Aorta (tissue), 5 donors: Measurements from ENCODE around the gene GMDS. TPM values are rescaled to one million over a fixed set of nuclear protein-coding genes. Genes with fewer than 3 reads are reported as not detected.

Experiments used
- ATAC-seq: fragments of 200-7000 bp; cut with Tn5 transposase; one replicate; pipeline ENCODE4 v1.9.1; 2022; ENCODE audit warnings: moderate library complexity; ENCODE audit not compliant: low FRiP score
- DNase-seq, 2 donors: peaks; one replicate each; pipeline ENCODE4 v3.0.0-alpha.2; 2020
- H3K27ac ChIP-seq, 2 donors: one replicate each; pipeline ENCODE4 v1.5.1; 2013; ENCODE audit warnings: low read length in 2 of 2, mild to moderate bottlenecking in 2 of 2, moderate library complexity in 2 of 2, control low read depth in 1 of 2, inconsistent platforms in 1 of 2, low read depth in 1 of 2
- H3K27me3 ChIP-seq, 2 donors: one replicate each; pipeline ENCODE4 v1.6.1; 2013; ENCODE audit warnings: control low read depth in 1 of 2, low read length in 1 of 2, mild to moderate bottlenecking in 1 of 2, moderate library complexity in 1 of 2; ENCODE audit not compliant: insufficient read depth in 2 of 2, control insufficient read depth in 1 of 2
- H3K36me3 ChIP-seq, 2 donors: one replicate each; pipeline ENCODE4 v1.6.1; 2013; ENCODE audit warnings: control low read depth in 1 of 2, low read length in 1 of 2, mild to moderate bottlenecking in 1 of 2; ENCODE audit not compliant: insufficient read depth in 2 of 2, control insufficient read depth in 1 of 2
- H3K4me1 ChIP-seq, 2 donors: one replicate each; pipeline ENCODE4 v1.6.1; 2013; ENCODE audit warnings: low read length in 2 of 2, control low read depth in 1 of 2, mild to moderate bottlenecking in 1 of 2, moderate library complexity in 1 of 2; ENCODE audit not compliant: insufficient read depth in 2 of 2, control insufficient read depth in 1 of 2
- H3K4me3 ChIP-seq, 2 donors: one replicate each; pipeline ENCODE4 v1.5.1; 2013; ENCODE audit warnings: low read length in 2 of 2, control low read depth in 1 of 2, mild to moderate bottlenecking in 1 of 2
- H3K9me3 ChIP-seq: one replicate; pipeline ENCODE4 v1.6.1; 2013; ENCODE audit warnings: mild to moderate bottlenecking, low read length; ENCODE audit not compliant: control insufficient read depth
- WGBS, 2 donors: extraction: QIAGEN DNeasy Blood & Tissue Kit; methylation state at CpG; one replicate each; pipeline ENCODE4 v1.1.7; 2013; 5-methylcytosine and 5-hydroxymethylcytosine counted together
- intact Hi-C, 2 donors: fragments of 100-400 bp; cut with DNase I; formaldehyde crosslinking; loops; one replicate each; pipeline versions ENCODE4 v1.14.2 to v1.15.0; 2022
- polyA plus RNA-seq, 2 donors: library from polyadenylated mRNA; stranded (reverse); fragments of 200-250 nt; gene quantifications; one replicate each; pipeline ENCODE4 v1.2.3, GENCODE V29; 2013
- total RNA-seq, 2 donors: library from RNA; stranded (reverse); fragmentation: NEBNext Ultra II Directional; extraction: Animal tissue kit (Norgen Biotek cat#: 25700); gene quantifications; one replicate each; pipeline ENCODE4 v1.2.1, GENCODE V29; 2021
- donor health status: healthy with polysubstance abuse.
- donor health status: Bipolar disorder and iron deficiency.
- donor health status: DM: no; HTN: no; CAD: no.
- donor health status: DM: no; HTN: no; CAD: no.
- donor health status: DM: yes; HTN: yes; CAD: no.

The GMDS gene
- total and polyA plus RNA-seq, 4 donors: 66.1 to 138 (median 84.9) TPM

DNA sequence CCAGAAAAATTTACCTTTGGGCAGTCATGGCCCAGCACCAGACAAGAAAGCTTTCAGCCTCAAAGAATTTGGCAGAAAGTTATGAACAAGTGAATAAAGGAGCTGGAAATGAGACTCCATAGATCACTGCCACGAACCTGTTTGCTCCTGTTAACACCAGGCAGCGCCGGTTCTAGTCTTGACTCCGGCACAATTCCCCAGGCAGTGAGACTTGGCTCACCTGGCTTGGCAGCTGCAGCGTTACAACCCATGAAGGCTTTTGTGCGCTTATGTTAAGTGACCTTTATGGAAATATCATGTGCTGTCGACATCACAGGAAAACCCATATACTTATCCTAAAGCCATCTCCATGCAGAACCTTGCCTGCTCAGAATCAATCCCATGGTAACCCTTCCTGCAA, 657.9 kb downstream of the GMDS start:
- Histone ChIP-seq H3K4me3 (no peak overlapping the region), H3K36me3 (no peaks in the 10 kb centered on the region), H3K4me1 (no peaks in the 10 kb centered on the region), H3K27me3 (no peaks in the 10 kb centered on the region), H3K9me3 (no peaks in the 10 kb centered on the region), H3K27ac (no peak overlapping the region)
- DNase-seq: no peak
- ATAC-seq: no peak
- 76 to 88% methylated on average over 7 of the region's 7 CpGs for whole genome bisulfite sequencing, 2 donors
- intact Hi-C loops: no loop called here

DNA sequence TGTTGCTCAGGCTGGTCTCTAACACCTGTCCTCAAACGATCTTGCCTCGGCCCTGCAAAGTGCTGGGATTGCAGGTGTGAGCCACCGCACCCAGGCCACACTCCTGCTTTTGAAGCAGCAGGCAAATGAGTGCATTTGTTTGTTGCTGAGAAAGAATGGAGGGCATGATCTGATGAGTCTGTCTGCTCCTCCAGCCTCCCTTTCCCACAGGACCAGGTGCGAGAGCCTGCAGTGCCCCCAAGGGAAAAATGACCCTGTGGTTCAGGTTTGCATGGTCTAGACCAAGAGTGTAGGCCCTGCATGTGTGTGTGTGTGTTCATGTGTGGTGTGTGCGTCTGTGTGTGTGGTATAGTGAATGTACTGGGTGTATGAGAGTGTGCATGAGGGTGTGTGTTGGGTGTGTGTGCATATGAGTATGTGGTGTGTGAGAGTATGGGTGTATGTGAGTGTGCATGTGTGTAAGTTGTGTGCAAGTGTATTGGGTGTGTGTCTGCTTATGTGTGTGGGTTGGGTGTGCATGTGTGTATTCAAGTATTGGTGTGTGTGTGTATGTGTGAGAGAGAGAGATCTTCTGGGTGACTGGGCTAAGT, 658.4 kb downstream of the GMDS start:
- 94% methylated on average over 5 of the region's 5 CpGs for WGBS, 2 donors

DNA sequence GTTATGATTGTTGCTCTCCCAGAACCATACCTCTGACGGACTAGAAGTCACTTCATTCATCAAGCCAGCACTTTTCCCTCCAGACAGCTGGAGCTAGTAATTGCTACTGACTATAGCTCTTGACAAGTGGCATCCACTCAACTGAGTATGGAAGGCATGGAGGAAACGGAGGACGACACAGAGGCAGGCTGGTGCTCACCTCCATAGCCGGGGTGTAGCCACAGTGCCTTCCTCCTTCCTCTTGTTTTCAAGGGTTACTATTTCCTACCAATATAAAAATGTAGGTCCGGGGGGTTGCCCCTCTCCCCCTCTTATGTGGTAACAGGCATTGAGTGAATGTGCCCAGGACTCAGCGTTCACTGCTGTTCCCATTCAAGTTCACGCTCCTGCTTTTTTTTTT, 659.1 kb downstream of the GMDS start:
- intact Hi-C loops: no loop called here
- no peak for ATAC-seq
- Histone ChIP-seq H3K9me3 (no peaks in the 10 kb centered on the region), H3K4me3 (no peak overlapping the region), H3K36me3 (no peaks in the 10 kb centered on the region), H3K27me3 (no peaks in the 10 kb centered on the region), H3K27ac (no peak overlapping the region), H3K4me1 (no peaks in the 10 kb centered on the region)
- DNase-seq: no peak
- 80 to 98% methylated on average over 7 of the region's 7 CpGs for WGBS, 2 donors

More for the DNA sequence above, 658.4 kb downstream of the GMDS start:
- ATAC-seq (no peak), DNase-seq (no peak)
- H3K4me1 ChIP-seq: no peaks in the 10 kb centered on the region
- no peak overlapping the region for H3K27ac ChIP-seq
- H3K9me3 ChIP-seq: no peaks in the 10 kb centered on the region
- no peaks in the 10 kb centered on the region for H3K36me3 ChIP-seq
- intact Hi-C loops: no loop called here
- H3K27me3 ChIP-seq: no peaks in the 10 kb centered on the region
- no peak overlapping the region for H3K4me3 ChIP-seq

DNA sequence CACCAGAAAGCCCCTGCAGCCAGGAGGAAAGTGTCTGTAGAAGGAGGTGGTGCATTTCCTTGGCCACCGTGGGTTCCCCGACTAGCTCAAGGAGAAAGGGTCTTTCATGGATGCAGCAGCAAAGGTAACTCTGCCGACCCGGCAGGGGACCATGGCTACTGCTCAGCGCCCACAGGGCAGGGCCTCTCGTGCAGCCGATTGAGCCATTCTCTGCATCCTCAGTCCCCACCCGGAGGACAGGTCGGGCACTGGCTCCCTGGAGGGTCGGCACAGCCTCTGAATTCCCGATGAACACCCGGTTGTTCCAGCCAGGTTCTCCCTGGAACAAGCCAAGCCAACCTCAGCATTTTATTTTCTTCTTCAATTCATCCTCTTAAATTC, 659.7 kb downstream of the GMDS start:
- ATAC-seq (no peak), DNase-seq (no peak)
- Histone ChIP-seq H3K4me1 (no peaks in the 10 kb centered on the region), H3K27me3 (no peaks in the 10 kb centered on the region), H3K36me3 (no peaks in the 10 kb centered on the region), H3K4me3 (no peak overlapping the region), H3K9me3 (no peaks in the 10 kb centered on the region), H3K27ac (no peak overlapping the region)
- intact Hi-C loops: no loop called here
- 89 to 93% methylated on average over 12 of the region's 12 CpGs for WGBS, 2 donors

DNA sequence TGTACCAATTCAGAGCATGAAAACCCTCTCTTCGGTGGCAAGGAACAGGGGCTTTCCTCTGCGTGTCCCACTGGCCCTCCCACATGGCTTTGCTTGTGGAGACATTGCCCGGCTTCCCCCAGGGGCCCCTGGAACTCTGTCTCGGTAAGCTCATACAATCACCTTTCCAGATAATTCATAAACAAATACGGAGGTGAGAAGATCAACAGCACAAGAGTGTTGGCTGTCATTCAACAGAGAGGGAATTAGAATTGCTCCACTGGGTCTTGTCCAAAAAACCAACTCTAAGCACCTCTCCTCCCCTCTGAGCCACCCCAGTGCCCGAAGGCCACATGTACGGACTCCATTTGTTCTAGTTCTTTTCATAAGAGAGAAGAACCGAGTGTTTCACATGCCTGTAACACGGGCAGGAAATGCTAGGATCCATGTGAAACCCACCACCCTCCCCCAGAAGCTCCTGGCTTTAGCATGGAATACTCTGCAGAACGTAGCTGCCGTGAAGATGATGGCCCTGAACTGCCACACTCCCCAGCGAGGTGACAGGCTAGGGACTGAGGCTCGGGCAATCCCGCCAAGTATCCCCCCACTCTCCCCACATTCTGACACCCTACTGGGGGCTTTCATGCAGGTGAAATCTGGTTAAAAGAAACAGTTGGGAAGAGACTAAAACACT, 660.3 kb downstream of the GMDS start:
- Histone ChIP-seq H3K9me3 (no peaks in the 10 kb centered on the region), H3K4me3 (no peak overlapping the region), H3K4me1 (no peaks in the 10 kb centered on the region), H3K27me3 (no peaks in the 10 kb centered on the region), H3K27ac (no peak overlapping the region), H3K36me3 (no peaks in the 10 kb centered on the region)
- no peak for ATAC-seq
- DNase-seq: no peak
- intact Hi-C loops: no loop called here
- 90% methylated on average over 14 of the region's 14 CpGs for WGBS, 2 donors

DNA sequence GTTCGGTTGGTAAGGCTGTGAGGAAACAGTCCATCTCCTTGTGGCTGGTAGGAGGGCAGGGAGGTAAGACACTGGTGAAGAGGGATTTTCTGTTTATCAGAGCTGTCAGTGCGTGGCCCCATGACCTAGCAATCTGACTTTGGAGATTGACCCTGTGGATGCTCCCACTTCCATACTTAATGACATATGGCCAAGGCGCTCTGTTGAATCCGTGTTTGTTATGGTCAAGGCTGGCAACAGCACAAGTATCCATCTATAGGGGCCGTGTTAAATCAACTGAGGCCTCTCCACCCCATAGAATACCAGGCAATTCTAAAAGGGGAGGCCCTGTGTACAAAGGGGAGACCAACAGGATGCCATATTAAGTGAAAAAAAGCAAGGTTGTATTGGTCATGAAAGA, 661.3 kb downstream of the GMDS start:
- Histone ChIP-seq H3K4me1 (no peaks in the 10 kb centered on the region), H3K27ac (no peak overlapping the region), H3K9me3 (no peaks in the 10 kb centered on the region), H3K36me3 (no peaks in the 10 kb centered on the region), H3K27me3 (no peaks in the 10 kb centered on the region), H3K4me3 (no peak overlapping the region)
- WGBS, 2 donors: 90 to 93% methylated on average over 5 of the region's 5 CpGs
- intact Hi-C loops: no loop called here
- no peak for ATAC-seq
- no peak for DNase-seq

DNA sequence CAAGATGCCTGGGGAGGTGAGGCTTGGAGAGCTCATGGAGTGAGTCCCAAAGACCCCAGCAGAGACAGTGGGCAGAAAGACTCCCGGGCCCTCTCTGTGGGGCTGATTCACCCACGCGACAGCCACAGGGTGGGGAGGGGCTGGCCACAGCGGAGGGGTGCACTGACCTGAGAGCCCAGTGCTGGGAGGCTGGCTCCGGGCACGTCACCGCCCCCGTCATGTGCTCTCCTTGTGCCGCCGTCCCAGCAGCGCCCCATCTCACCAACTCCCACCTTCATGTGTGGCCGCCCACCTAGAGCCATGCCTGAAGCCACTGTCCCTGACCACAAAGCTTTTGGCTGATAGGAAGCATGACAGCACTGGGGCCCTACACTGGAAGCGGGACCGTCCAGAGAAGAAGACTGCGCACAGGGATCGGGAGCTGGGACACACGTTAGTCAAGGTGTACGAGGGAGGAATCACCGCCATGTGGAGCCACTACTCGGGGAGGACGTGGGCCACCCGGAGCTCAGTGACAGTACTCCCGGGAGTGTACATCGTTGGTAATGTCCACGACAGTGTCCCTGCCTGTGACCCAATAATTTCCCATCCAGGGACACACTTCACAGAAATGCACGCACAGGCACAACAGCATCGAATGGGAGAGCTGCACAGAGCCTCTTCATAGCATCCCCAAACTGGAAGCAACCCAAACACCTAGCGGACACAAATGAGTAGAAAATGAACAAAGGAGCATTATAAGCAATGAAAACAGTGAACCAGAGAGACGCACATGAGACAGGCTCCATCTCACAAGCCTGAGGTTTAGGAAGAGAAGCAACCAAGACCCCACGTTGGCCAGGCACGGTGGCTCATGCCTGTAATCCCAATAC, 664.0 kb downstream of the GMDS start:
- Histone ChIP-seq H3K9me3 (no peaks in the 10 kb centered on the region), H3K36me3 (no peaks in the 10 kb centered on the region), H3K4me1 (no peaks in the 10 kb centered on the region), H3K4me3 (no peak overlapping the region), H3K27me3 (no peaks in the 10 kb centered on the region), H3K27ac (no peak overlapping the region)
- intact Hi-C loops: no loop called here
- no peak for ATAC-seq
- 92 to 94% methylated on average over 30 to 31 of the region's 31 CpGs for WGBS, 2 donors
- DNase-seq: no peak

DNA sequence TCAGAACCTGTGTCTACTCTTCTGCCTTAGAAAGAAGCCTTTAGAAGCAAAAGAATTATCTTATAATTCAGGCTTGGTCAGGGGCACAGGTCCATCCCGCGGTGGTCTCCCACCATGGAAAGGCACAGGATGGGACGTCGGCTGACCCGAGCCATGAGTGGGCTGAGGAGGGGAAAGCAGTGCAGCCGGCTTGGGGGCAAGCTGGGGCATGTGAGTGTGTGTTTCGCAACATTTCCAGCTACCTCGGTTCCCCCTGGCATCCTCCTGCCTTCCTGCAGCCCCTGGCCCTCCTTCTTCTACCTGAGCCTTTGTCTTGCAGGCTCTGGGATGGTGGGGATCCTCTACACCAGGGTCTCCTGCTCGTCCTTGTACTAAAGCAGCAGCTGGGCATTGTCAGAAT, 664.8 kb downstream of the GMDS start:
- no peaks in the 10 kb centered on the region for H3K4me1 ChIP-seq
- intact Hi-C loops: no loop called here
- no peak overlapping the region for H3K27ac ChIP-seq
- ATAC-seq: no peak
- no peaks in the 10 kb centered on the region for H3K9me3 ChIP-seq
- no peak overlapping the region for H3K4me3 ChIP-seq
- H3K27me3 ChIP-seq: no peaks in the 10 kb centered on the region
- no peak for DNase-seq
- no peaks in the 10 kb centered on the region for H3K36me3 ChIP-seq
- WGBS, 2 donors: 92 to 97% methylated on average over 9 of the region's 9 CpGs

DNA sequence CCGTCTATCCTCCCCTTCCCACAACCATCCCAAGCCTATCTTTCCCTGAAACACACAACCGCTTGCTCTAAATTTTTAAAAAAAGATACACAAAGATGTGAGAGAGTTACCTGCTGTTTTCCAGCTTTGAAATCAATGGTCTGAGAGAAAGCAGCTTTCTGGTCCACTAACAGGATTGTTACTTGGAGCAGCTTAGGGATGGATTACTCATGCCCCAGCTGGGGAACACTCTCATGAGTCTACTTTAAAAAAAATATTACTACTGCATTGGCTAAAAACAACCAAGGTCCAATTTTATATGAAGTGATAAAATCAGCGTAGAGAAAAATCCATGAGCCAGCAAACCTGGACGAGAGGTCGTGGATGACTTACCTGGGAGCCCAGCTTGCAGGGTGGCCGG, 665.3 kb downstream of the GMDS start:
- DNase-seq: no peak
- no peak for ATAC-seq
- Histone ChIP-seq H3K36me3 (no peaks in the 10 kb centered on the region), H3K4me1 (no peaks in the 10 kb centered on the region), H3K27ac (no peak overlapping the region), H3K27me3 (no peaks in the 10 kb centered on the region), H3K4me3 (no peak overlapping the region), H3K9me3 (no peaks in the 10 kb centered on the region)
- WGBS, 2 donors: 61 to 66% methylated on average over 6 of the region's 6 CpGs
- intact Hi-C loops: no loop called here
